ENCODE measurements around the gene UCK2. TPM values are rescaled to one million over a fixed set of nuclear protein-coding genes. Genes with fewer than 3 reads are reported as not detected.

UCK2 gene
- total RNA-seq, 1 donor from 2014 or later, result 92.7 TPM

- TF ChIP-seq CTCF (IDR thresholded peaks at IDR 0.05; ENCODE audit: insufficient read depth, low read length, severe bottlenecking), result no peak
- FAIRE-seq, result no peak
- DNase-seq (ENCODE audit: low read depth), result no peak
- Histone ChIP-seq H3K4me3 (ENCODE audit: low read depth, low read length) (no peak overlapping the region), H3K36me3 (ENCODE audit: control insufficient read depth, insufficient read depth, low read length) (no peaks in the 10 kb centered on the region), H3K27me3 (ENCODE audit: control insufficient read depth, insufficient read depth, low read length) (no peaks in the 10 kb centered on the region)
These were observed 98.2 kb downstream of the UCK2 start for GRCh38 chr1:165925498-165926079.

GRCh38 chr1:165927169-165927568, 99.8 kb downstream of the UCK2 start:
- FAIRE-seq, result no peak
- no peak overlapping the region for H3K4me3 ChIP-seq (ENCODE audit: low read depth, low read length)
- H3K36me3 ChIP-seq (ENCODE audit: control insufficient read depth, insufficient read depth, low read length), result no peaks in the 10 kb centered on the region
- no peaks in the 10 kb centered on the region for H3K27me3 ChIP-seq (ENCODE audit: control insufficient read depth, insufficient read depth, low read length)
- TF ChIP-seq CTCF (IDR thresholded peaks at IDR 0.05; ENCODE audit: insufficient read depth, low read length, severe bottlenecking), result no peak
- DNase-seq (ENCODE audit: low read depth), result no peak

GRCh38 chr1:165928075-165928731, 100.8 kb downstream of the UCK2 start:
- no peak for FAIRE-seq

GRCh38 chr1:165930961-165931360, 103.5 kb downstream of the UCK2 start:
- H3K4me3 ChIP-seq (ENCODE audit: low read depth, low read length), result no peak overlapping the region
- no peaks in the 10 kb centered on the region for H3K27me3 ChIP-seq (ENCODE audit: control insufficient read depth, insufficient read depth, low read length)
- FAIRE-seq (no peak), DNase-seq (ENCODE audit: low read depth) (no peak)
- TF ChIP-seq CTCF (IDR thresholded peaks at IDR 0.05; ENCODE audit: insufficient read depth, low read length, severe bottlenecking), result no peak
- H3K36me3 ChIP-seq (ENCODE audit: control insufficient read depth, insufficient read depth, low read length), result no peaks in the 10 kb centered on the region

More at GRCh38 chr1:165928075-165928731, 100.8 kb downstream of the UCK2 start:
- peak; percentile 70 for TF ChIP-seq CTCF (IDR thresholded peaks at IDR 0.05; ENCODE audit: insufficient read depth, low read length, severe bottlenecking)
- Histone ChIP-seq H3K36me3 (ENCODE audit: control insufficient read depth, insufficient read depth, low read length) (no peaks in the 10 kb centered on the region), H3K27me3 (ENCODE audit: control insufficient read depth, insufficient read depth, low read length) (no peaks in the 10 kb centered on the region), H3K4me3 (ENCODE audit: low read depth, low read length) (no peak overlapping the region)
- DNase-seq (ENCODE audit: low read depth), result peak; percentile 63

GRCh38 chr1:165933446-165934170, 106.2 kb downstream of the UCK2 start:
- no peaks in the 10 kb centered on the region for H3K27me3 ChIP-seq (ENCODE audit: control insufficient read depth, insufficient read depth, low read length)
- TF ChIP-seq CTCF (IDR thresholded peaks at IDR 0.05; ENCODE audit: insufficient read depth, low read length, severe bottlenecking), result no peak
- no peaks in the 10 kb centered on the region for H3K36me3 ChIP-seq (ENCODE audit: control insufficient read depth, insufficient read depth, low read length)
- FAIRE-seq (peak; percentile 13), DNase-seq (ENCODE audit: low read depth) (no peak)
- H3K4me3 ChIP-seq (ENCODE audit: low read depth, low read length), result no peak overlapping the region
